Gastrocnemius medialis (tissue), 4 donors: ENCODE measurements around the gene MYH16.

Experiments used
- CTCF ChIP-seq, 5 experiments: fragments of 450-650 bp in 3 of 5; fragments of 200-600 bp in 2 of 5; sonication (generic) in 2 of 5; IDR thresholded peaks in 4 of 5; conservative IDR thresholded peaks in 1 of 5; 1 replicate in 4 of 5; 2 replicates in 1 of 5; pipeline ENCODE4 v1.5.1; 2016 to 2019; ENCODE audit warnings: antibody characterized with exemption in 5 of 5, mild to moderate bottlenecking in 3 of 5, moderate library complexity in 3 of 5
- POLR2A ChIP-seq, 2 donors: fragments of 450-650 bp; IDR thresholded peaks; one replicate each; pipeline ENCODE4 v1.6.1; 2017; ENCODE audit warnings: antibody characterized with exemption in 2 of 2, mild to moderate bottlenecking in 2 of 2, moderate library complexity in 2 of 2

- TF ChIP-seq CTCF (IDR thresholded peaks at IDR 0.05 in 4 of 5, conservative IDR thresholded peaks at IDR 0.05 in 1 of 5) (no peak), POLR2A (IDR thresholded peaks at IDR 0.05) (no peak)
These were observed 18.5 kb downstream of the MYH16 start for GRCh38 chr7:99290980-99291607.
